Skeletal muscle tissue (tissue), 4 donors: Measurements from ENCODE around the gene SEMA3E. TPM values are rescaled to one million over a fixed set of nuclear protein-coding genes. Genes with fewer than 3 reads are reported as not detected.
"Not testable (repeated sequence)": the region's sequence is repeated elsewhere in the genome, so short reads cannot be mapped to it uniquely, and the experiment has no call there.

Source experiments
- H3K27ac ChIP-seq: one replicate; pipeline ENCODE4 v1.7.0; 2013; ENCODE audit warnings: mild to moderate bottlenecking, low read depth, low read length, inconsistent platforms
- H3K27me3 ChIP-seq, 3 donors: one replicate each; pipeline ENCODE4 v1.7.0; 2013; ENCODE audit warnings: low read length in 3 of 3; ENCODE audit not compliant: control insufficient read depth in 3 of 3, insufficient read depth in 3 of 3
- H3K36me3 ChIP-seq, 3 donors: one replicate each; pipeline ENCODE4 v1.7.0; 2013; ENCODE audit warnings: low read length in 3 of 3; ENCODE audit not compliant: control insufficient read depth in 3 of 3, insufficient read depth in 3 of 3
- H3K4me1 ChIP-seq, 3 donors: one replicate each; pipeline ENCODE4 v1.7.0; 2013; ENCODE audit warnings: low read length in 3 of 3, mild to moderate bottlenecking in 3 of 3; ENCODE audit not compliant: control insufficient read depth in 3 of 3, insufficient read depth in 3 of 3
- H3K4me3 ChIP-seq, 3 donors: one replicate each; pipeline ENCODE4 v1.7.0; 2013; ENCODE audit warnings: low read length in 3 of 3
- H3K9ac ChIP-seq, 3 donors: one replicate each; pipeline ENCODE4 v1.7.0; 2013; ENCODE audit warnings: low read length in 3 of 3, mild to moderate bottlenecking in 3 of 3, moderate library complexity in 2 of 3, low read depth in 1 of 3
- H3K9me3 ChIP-seq, 3 donors: one replicate each; pipeline ENCODE4 v1.7.0; 2013; ENCODE audit warnings: low read length in 3 of 3; ENCODE audit not compliant: control insufficient read depth in 3 of 3
- total RNA-seq: library from RNA; depleted of rRNA; stranded (reverse); fragments of >200 nt; gene quantifications from one replicate; pipeline ENCODE4 v1.2.3, GENCODE V29; 2014
- donor health status: Osteomylitis.

The SEMA3E gene
- total RNA-seq, 1 donor from 2014 or later, result 1.0 TPM

DNA sequence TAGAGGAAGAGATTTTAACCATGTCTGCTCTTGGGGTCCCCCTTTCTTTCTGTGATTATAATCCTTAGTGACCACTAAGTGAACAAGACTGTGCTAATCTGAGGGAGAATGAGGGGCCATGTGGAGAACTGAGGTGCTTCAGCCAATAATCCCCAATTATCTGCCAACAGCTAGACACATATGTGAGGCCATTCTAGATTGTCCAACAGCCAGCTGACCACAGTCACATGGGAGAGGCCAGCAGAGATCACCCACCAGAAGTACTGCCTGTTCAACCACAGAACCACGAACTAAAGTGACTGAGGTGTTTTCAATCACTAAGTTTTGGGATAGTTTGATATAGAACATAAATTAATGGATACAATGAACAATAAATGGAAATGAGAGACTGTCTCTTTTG, 74.3 kb downstream of the SEMA3E start:
- H3K27me3 ChIP-seq, result no peaks in the 10 kb centered on the region
- no peaks in the 10 kb centered on the region for H3K36me3 ChIP-seq

GRCh38 chr7:83562960-83563359, 86.0 kb downstream of the SEMA3E start:
- H3K9ac ChIP-seq, result no peak overlapping the region
- no peaks in the 10 kb centered on the region for H3K27me3 ChIP-seq
- H3K27ac ChIP-seq, result no peak overlapping the region
- no peaks in the 10 kb centered on the region for H3K36me3 ChIP-seq
- H3K4me3 ChIP-seq, result no peak overlapping the region
- no peaks in the 10 kb centered on the region for H3K4me1 ChIP-seq
- no peaks in the 10 kb centered on the region for H3K9me3 ChIP-seq

More for the DNA sequence above, 74.3 kb downstream of the SEMA3E start:
- Histone ChIP-seq H3K9ac (no peak overlapping the region), H3K4me3 (no peak overlapping the region), H3K27ac (no peak overlapping the region), H3K4me1 (no peaks in the 10 kb centered on the region), H3K9me3 (no peaks in the 10 kb centered on the region)

DNA sequence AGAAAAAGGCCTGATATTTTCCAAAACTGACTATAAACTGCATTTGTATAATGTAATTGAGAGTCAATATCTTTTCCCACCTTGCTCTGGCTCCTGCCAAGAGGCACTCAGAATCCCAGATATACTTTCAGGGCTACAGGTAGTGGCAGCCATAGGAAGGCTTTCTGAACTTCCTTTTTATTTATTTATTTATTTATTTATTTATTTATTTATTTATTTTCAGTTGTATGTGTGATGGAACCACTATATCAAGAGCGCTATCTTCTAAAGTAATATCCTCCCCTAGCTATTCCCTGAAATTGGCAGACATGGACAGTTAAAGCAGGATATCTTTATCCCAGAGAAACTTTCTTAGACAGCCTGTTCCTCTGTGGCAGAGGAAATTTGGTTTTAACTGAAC, 86.7 kb downstream of the SEMA3E start:
- Histone ChIP-seq H3K4me3 (no peak overlapping the region), H3K9me3 (no peaks in the 10 kb centered on the region), H3K27ac (no peak overlapping the region), H3K9ac (no peak overlapping the region), H3K36me3 (no peaks in the 10 kb centered on the region), H3K4me1 (no peaks in the 10 kb centered on the region), H3K27me3 (no peaks in the 10 kb centered on the region)

- no peaks in the 10 kb centered on the region for H3K36me3 ChIP-seq
- no peaks in the 10 kb centered on the region for H3K4me1 ChIP-seq
- H3K9me3 ChIP-seq, result no peaks in the 10 kb centered on the region
- no peak overlapping the region for H3K9ac ChIP-seq
- H3K27ac ChIP-seq, result no peak overlapping the region
- no peak overlapping the region for H3K4me3 ChIP-seq
- H3K27me3 ChIP-seq, result no peaks in the 10 kb centered on the region
Measured at GRCh38 chr7:83559887-83560286, 89.1 kb downstream of the SEMA3E start.

DNA sequence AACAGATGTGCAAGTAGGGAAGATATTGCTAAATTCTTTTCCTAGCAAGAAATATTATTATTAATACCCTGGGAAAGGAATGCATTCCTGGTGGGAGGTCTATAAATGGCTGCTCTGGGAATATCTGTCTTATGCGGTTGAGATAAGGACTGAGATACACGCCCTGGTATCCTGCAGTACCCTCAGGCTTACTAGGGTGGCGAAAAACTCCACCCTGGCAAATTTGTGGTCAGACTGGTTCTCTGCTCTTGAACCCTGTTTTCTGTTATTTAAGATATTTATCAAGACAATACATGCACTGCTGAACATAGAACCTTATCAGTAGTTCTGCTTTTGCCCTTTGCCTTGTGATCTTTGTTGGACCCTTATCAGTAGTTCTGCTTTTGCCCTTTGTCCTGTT, 96.4 kb downstream of the SEMA3E start:
- H3K27ac ChIP-seq, H3K9me3 ChIP-seq, H3K4me1 ChIP-seq, H3K4me3 ChIP-seq, H3K27me3 ChIP-seq, H3K9ac ChIP-seq, H3K36me3 ChIP-seq: not testable (repeated sequence)

DNA sequence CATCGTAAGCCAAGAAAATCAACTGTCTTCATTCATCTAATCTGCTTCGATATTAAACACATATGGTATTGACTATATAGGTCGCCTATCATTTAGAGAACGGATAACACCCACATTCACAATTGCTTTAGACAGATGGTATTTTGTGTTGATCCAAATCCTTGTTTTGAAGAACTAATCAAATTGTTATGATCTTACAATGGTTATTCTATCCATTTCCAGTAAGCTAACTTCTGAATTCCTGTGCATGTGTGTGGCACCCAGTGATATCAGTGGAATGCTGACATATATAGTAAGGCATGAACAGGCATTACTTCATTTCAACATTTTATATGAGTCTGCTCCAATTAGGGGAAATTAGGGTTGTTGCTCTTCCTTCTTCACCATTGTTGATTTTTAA, 98.8 kb downstream of the SEMA3E start:
- Histone ChIP-seq H3K27me3 (no peaks in the 10 kb centered on the region), H3K9ac (no peak overlapping the region), H3K4me3 (no peak overlapping the region), H3K36me3 (no peaks in the 10 kb centered on the region), H3K4me1 (no peaks in the 10 kb centered on the region), H3K27ac (no peak overlapping the region), H3K9me3 (no peaks in the 10 kb centered on the region)

- H3K27ac ChIP-seq, result no peak overlapping the region
Measured at GRCh38 chr7:83548250-83548649, 100.7 kb downstream of the SEMA3E start.

GRCh38 chr7:83547526-83547925, 101.4 kb downstream of the SEMA3E start:
- no peak overlapping the region for H3K4me3 ChIP-seq
- H3K9ac ChIP-seq, result no peak overlapping the region
- no peaks in the 10 kb centered on the region for H3K27me3 ChIP-seq
- no peaks in the 10 kb centered on the region for H3K4me1 ChIP-seq
- no peaks in the 10 kb centered on the region for H3K36me3 ChIP-seq
- no peak overlapping the region for H3K27ac ChIP-seq
- no peaks in the 10 kb centered on the region for H3K9me3 ChIP-seq

More at GRCh38 chr7:83548250-83548649, 100.7 kb downstream of the SEMA3E start:
- no peak overlapping the region for H3K4me3 ChIP-seq
- no peaks in the 10 kb centered on the region for H3K27me3 ChIP-seq
- no peaks in the 10 kb centered on the region for H3K4me1 ChIP-seq
- no peaks in the 10 kb centered on the region for H3K36me3 ChIP-seq
- H3K9me3 ChIP-seq, result no peaks in the 10 kb centered on the region
- no peak overlapping the region for H3K9ac ChIP-seq

GRCh38 chr7:83546586-83546985, 102.4 kb downstream of the SEMA3E start:
- H3K4me3 ChIP-seq, result no peak overlapping the region
- no peaks in the 10 kb centered on the region for H3K9me3 ChIP-seq
- H3K27ac ChIP-seq, result no peak overlapping the region
- no peaks in the 10 kb centered on the region for H3K27me3 ChIP-seq
- H3K9ac ChIP-seq, result no peak overlapping the region
- H3K4me1 ChIP-seq, result no peaks in the 10 kb centered on the region
- no peaks in the 10 kb centered on the region for H3K36me3 ChIP-seq

GRCh38 chr7:83541187-83541960, 107.6 kb downstream of the SEMA3E start:
- Histone ChIP-seq H3K9ac (no peak overlapping the region), H3K4me3 (no peak overlapping the region), H3K27ac (no peak overlapping the region)

More at GRCh38 chr7:83541187-83541960, 107.6 kb downstream of the SEMA3E start:
- H3K4me1 ChIP-seq, result no peaks in the 10 kb centered on the region
- H3K36me3 ChIP-seq, result no peaks in the 10 kb centered on the region
- H3K27me3 ChIP-seq, result no peaks in the 10 kb centered on the region
- no peaks in the 10 kb centered on the region for H3K9me3 ChIP-seq
